Fibroblast of the aortic adventitia (primary cell): ENCODE data around the gene SKAP1. TPM values are rescaled to one million over a fixed set of nuclear protein-coding genes. Genes with fewer than 3 reads are reported as not detected.
A peak's percentile ranks its signal among the peaks of the same experiment; 100 is the strongest.

ENCODE experiments used
- DNase-seq: peaks from one replicate; pipeline ENCODE4 v3.0.0-alpha.2; 2010; ENCODE audit warnings: low read depth
- H3K4me3 ChIP-seq: 2 replicates; pipeline ENCODE4 v1.5.1; 2011; ENCODE audit warnings: low read depth, mild to moderate bottlenecking, control low read depth, low read length, moderate library complexity
- CTCF ChIP-seq: IDR thresholded peaks from 2 replicates; pipeline ENCODE4 v1.5.1; 2011; ENCODE audit warnings: mild to moderate bottlenecking, low read length, control low read depth, inconsistent platforms; ENCODE audit not compliant: insufficient read depth
- total RNA-seq: library from RNA; depleted of rRNA; stranded (reverse); fragments of >200 nt; gene quantifications from 2 replicates; pipeline ENCODE4 v1.2.3, GENCODE V29; 2012; ENCODE audit warnings: low replicate concordance

SKAP1 gene
- total RNA-seq, 1 donor = not detected

GRCh38 chr17:48241131-48241591 is 188.9 kb downstream of the SKAP1 start:
- DNase-seq = peak; percentile 80
- no peak overlapping the region for H3K4me3 ChIP-seq
- no peak for TF ChIP-seq CTCF

- DNase-seq = no peak
- H3K4me3 ChIP-seq = no peak overlapping the region
- no peak for TF ChIP-seq CTCF
These were observed 189.4 kb downstream of the SKAP1 start for GRCh38 chr17:48240562-48241130.

- TF ChIP-seq CTCF = no peak
- no peak for DNase-seq
- H3K4me3 ChIP-seq = no peak overlapping the region
These were observed 189.9 kb downstream of the SKAP1 start for GRCh38 chr17:48240122-48240521.

GRCh38 chr17:48239603-48239995 is 190.4 kb downstream of the SKAP1 start:
- H3K4me3 ChIP-seq = no peak overlapping the region
- no peak for TF ChIP-seq CTCF
- no peak for DNase-seq

GRCh38 chr17:48238933-48239602 is 190.9 kb downstream of the SKAP1 start:
- no peak for TF ChIP-seq CTCF
- H3K4me3 ChIP-seq = no peak overlapping the region
- DNase-seq = no peak

- no peak for TF ChIP-seq CTCF
- no peak overlapping the region for H3K4me3 ChIP-seq
- no peak for DNase-seq
These were observed 192.6 kb downstream of the SKAP1 start for GRCh38 chr17:48237456-48237855.
